Lung microvascular endothelial cell (primary cell): ENCODE measurements around the gene NANOS2. TPM values are rescaled to one million over a fixed set of nuclear protein-coding genes. Genes with fewer than 3 reads are reported as not detected.
A peak's percentile ranks its signal among the peaks of the same experiment; 100 is the strongest.

Source experiments
- DNase-seq, 2 donors: peaks; one replicate each; pipeline versions ENCODE4 v3.0.0 to v3.0.0-alpha.2; 2010; ENCODE audit warnings: low read depth in 2 of 2
- total RNA-seq: library from RNA; depleted of rRNA; stranded (reverse); fragments of >200 nt; gene quantifications from 2 replicates; pipeline ENCODE4 v1.2.1, GENCODE V29; 2014

Gene NANOS2
- total RNA-seq, 1 donor from 2014 or later, result not detected

DNA sequence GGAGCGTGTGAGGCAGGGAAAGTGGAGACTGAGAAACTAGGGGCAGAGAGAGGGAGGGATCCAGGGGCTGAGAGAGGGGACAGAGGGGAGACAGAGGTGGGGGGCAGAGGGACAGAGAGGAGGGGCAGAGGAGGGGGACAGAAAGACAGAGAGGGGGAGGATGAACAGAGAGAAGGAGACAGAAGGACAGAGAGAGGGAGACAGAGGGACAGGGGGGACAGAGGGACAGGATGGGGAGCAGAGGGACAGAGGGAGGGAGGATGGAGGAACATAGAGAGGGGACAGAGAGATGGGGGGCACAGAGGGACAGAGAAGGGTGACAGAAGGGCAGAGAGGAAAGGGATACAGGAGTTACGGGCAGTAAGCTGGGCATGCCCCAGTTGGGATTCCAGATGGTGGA lies 14.7 kb upstream of the NANOS2 start:
- no peak for DNase-seq

DNA sequence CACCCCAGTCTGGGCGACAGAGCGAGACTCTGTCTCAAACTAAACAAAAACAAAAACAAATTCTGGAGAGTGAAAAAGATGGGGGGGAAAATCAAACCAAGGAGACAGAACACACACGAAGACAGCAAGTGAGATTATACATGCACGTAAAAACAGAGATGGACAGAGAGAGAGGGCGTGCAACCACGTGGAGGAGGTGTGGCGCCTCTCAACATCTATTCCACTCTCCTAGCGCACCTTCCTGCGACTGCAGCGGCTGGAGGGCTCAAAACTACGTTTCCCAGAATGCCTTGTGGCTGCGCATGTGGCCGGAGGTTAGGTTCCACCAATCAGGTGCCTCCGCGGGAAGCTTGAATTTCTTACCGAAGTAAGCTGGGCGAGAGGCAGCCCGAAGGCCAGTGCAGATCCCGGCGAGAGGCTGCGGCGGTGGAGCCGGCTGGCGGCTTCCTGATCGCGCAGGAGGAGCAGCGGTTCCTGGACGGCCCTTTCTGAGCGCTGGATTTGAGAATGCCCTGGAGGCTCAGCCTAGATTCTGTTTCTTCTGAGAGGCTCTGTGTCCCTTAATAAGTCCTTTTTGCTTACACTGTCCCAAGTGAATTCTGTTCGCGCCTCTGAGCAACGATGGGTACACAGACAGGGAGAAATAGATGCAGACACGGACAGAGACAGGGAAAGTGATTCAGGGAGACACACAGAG lies 13.1 kb upstream of the NANOS2 start:
- peak; percentile 91 to 95 for DNase-seq

DNA sequence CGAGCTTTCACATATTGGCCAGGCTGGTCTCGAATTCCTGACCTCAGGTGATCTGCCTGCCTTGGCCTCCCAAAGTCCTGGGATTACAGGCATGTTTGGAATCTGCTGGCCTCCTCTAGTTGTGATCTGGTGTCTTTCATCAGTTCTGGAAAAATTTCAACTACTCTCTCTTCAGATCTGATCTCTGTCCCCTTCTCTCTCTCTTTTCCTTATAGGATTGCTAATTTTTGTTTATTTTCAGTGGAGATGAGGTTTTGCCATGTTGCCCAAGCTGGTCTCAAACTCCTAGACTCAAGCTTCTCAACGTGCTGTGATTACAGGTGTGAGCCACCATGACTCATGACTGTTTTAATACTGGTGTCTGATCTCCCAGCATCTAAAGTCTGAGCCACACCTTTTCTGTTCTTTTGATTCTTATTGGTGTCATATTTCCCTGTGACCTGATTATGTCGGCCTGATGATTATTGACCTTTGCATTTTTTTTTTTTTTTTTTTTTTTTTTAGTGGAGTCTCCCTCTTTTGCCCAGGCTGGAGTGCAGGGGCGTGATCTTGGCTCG lies 10.4 kb upstream of the NANOS2 start:
- no peak for DNase-seq

DNA sequence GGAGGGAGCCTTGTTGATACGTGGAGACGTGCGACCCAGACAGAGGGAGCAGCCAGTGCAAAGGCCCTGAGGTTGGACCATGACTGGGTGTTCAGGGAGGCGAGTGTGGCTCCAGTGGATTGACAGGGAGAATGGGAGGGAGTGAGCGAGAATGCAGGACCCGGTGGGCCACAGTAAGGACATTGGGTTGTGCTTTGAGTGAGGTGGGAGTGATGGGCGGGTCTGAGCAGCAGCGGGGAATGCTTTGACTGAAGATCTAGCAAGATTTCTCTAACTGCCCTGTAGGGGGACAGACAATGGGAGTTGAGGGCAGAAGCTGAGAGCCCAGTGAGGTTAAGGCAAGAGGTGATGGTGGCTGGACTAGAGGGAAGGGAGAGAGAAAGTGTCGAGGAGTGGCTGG lies 7.7 kb upstream of the NANOS2 start:
- DNase-seq, result peak in 1 of 2 donors; percentile 30

DNA sequence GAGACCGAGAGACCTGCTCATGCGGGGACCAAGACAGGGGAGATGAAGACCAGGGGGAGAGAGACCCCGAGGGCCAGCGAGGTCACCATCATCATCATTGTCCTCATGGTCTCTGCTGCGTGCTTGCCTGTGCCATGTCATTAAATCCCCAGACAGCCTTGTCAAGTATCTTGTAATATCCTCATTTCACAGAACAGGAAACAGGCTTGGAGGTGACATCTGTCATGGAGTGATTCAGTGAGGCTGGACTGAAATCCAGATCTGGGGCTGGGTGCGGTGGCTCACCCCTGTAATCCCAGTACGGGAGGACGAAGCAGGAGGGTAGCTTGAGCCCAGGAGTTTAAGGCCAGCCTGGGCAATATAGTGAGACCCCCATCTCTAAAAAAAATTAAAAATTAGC lies 5.9 kb upstream of the NANOS2 start:
- peak in 1 of 2 donors; percentile 15 for DNase-seq

DNA sequence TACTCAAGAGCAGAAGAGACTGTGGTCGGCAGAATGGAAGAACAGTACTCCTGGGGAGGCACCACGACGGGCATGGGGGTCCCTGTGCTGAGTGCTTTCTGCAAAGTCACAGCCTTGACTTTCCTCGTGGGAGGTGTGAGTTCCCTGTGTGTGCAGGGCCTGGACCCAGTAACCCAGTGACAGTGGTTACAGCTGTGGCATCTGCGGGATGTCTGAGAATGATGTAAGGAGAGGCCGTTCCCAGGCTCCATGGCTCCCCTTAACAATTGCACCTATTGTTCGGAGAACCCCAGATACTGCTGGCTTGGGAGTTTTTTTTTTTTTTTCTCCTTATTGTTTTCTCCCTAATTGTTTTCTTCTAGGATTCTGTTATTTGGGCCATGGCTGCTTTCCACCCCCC lies 5.1 kb upstream of the NANOS2 start:
- DNase-seq, result no peak

DNA sequence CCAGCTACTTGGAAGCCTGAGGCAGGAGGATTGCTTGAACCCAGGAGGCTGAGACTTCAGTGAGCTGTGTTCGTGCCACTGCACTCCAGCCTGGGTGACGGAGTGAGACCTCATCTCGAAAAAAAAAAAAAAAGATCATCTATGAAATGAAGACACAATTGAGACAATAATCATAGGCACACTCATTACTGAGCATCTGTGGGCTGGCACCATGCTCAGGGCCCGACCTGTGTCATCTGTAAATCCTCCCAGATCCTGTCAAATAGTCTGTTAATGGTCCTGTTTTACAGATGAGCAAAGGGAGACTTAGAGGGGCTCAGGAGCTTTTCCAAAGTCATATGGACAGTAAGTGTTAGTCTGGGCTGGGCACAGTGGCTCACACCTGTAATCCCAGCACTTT lies 4.1 kb upstream of the NANOS2 start:
- DNase-seq, result no peak

DNA sequence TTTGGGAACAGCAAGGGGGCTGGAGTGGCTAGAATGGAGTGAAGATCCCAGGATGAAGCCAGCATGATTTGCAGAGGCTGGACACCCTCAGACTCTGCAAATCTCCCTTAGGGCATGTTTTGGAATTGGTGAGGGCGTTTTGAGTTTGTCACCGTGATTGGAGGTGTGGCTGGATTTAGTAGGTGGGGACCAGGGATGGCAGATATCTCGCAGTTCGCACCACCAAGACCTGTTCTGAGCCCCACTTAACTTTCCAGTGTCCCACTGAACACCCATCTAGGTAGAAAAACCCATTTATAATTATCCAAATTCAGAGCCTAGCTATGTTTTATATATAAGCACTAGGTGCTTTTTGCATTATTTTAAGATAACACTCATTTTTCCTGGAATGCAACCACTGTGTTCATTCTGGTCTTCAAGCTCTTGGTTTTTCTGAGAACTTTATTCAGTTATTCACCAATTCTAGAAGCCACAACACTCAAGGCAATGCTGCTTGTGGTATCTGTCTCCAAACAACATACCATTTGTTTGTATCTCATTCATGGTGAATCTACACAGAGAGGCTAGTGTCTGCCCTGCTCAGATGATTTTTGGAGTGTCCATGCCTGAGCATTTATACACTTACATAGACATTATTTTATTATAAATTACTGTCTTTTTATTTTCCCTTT lies 3.0 kb upstream of the NANOS2 start:
- DNase-seq, result no peak

DNA sequence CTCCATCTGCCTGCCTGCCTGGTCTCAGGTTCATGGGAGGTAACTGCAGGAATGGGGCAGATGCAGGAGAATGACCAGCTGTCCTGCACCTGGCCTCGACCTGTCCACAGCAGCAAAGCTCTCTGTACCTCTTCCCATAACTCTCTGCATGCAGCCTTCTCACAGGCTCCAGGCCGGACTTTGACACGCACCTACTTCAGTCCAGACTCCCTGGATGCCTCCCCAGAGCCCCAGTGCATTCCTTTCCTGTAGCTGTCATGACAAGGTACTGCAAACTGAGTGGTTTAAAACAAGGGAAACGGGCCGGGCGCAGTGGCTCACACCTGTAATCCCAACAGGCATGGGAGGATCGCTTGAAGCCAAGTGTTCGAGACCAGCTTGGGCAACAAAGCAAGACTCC lies 3.3 kb downstream of the NANOS2 start:
- DNase-seq, result no peak

DNA sequence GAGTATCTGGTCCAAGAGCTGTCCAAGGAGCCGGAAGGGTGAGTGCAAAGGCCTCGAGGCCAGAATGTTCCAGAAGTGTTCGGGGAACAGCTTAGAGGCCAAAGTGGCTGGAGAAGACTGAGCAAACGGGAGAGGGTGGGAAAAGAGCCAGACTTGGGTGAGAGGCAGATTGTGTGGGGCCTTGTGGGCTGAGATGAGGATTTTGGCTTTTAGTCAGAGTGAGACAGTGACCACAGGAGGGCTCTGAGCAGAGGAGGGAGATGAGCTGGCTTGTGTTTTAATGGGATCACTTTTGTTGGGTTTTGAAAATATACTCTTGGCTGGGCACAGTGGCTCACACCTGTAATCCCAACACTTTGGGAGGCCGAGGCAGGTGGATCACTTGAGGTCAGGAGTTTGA lies 5.6 kb downstream of the NANOS2 start:
- DNase-seq, result peak in 1 of 2 donors; percentile 20

DNA sequence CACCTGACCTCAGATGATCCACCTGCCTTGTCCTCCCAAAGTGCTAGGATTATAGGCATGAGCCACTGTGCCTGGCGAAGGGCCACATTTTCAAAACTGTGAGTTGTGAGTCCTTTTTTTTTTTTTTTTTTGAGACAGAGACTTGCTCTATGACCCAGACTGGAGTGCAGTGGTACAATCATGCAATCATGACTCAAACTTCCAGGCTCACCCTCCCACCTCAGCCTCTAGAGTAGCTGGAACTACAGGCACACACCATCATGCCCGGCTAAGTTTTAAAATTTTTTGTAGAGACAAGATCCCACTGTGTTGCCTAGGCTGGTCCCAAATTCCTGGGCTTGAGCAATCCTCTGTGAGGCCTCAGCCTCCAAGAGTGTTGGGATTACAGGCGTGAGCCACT lies 8.4 kb downstream of the NANOS2 start:
- peak in 1 of 2 donors; percentile 21 for DNase-seq

DNA sequence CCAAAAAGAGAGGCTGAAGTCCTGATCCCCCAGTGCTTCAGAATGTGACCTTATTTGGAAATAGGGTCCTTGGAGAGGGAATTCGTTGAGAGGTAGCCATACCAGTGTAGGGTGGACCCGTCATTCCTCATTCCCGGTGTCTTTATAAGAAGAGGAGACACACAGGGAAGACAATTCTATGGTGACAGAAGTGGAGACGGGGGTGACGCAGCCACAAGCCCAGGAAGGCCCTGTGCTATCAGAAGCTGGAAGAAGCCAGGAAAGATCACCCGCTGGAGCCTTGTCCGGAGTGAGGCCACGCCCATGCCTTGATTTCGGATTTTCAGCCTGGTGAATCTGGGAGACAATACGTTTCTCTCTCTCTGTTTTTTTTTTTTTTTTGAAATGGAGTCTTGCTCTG lies 9.6 kb downstream of the NANOS2 start:
- DNase-seq, result no peak

DNA sequence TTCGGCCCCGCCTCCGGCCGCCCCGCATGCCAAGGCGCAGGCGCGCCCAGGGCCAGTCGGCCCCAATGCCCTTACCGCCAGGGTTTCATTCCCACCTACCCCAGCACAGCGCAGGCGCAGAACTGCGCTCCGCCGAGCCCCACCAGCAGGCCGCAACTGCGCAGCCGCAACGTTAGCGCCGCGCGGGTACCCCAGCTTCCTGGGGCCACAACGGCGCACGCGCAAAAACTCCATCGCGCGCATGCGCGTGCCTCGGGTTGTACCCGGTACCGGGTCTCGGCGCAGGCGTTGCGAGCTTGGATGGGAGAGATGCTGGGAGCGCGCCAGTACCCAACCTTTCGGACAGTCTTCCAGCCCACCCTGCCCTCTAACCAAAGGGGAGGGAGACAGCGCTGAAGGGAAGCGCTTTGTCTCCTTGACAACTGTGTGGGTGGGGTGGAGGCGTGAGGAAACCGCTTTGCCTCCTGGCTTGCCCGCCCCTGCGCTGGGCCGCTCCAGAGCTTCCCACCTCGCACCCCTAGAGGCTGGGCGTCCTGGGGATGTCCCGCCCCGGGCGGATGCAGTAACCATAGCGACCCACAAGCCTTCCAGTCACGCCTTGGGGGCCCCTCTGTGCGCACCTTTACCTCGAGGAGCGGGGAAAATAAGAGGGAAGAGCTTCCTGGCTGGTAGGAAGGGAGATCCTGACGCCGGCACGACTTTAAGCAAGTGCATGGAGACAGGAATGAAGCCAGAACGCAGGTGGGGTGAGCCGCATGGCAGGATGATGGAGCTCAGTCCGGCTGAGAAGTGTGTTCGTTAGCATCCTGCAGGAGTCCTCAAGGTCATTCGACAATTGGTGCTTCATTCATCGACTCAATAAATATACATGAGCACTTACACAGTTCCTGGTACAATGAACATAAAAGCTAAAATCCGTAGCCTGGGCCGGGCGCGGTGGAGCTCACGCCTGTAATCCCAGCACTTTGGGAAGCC lies 11.6 kb downstream of the NANOS2 start:
- peak; percentile 97 to 99 for DNase-seq

DNA sequence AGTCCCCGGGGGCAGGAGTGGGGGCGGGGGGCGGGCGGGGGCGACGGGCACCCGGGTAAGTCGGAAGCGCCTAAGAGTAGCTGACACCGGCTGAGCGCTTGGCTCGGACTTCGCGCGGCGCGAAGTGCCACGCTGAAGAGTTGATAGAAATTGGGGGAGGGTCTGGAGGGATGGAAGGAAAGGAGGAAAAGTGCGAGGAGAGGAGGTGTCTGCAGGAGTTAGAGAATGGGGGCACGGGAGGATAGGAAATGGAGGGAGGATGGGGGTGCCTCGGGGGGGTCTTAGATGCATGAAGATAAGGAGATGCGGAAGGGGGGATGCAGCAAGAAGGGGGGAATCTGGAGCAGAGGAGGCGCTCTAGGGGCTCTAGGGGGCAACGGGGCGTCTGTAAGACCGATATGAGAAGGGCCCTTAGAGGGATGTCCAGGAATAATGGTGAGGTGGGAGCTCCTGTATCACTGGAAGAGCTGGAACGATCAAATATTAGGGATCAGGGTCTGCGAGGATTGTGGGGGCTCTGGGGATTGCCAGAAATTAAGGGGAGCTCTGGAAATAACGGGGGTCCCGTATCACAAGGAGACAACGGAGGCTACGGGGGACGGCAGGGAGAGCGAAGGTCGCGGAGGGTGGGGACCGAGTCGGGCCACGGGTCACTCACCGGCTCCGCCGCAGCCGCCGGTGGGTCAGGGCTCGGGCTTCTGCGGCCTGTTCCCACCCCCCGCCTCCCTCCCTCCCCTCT lies 12.5 kb downstream of the NANOS2 start, which contains the start of gene MYPOP:
MYPOP (minus strand) TSS at position 702 of the 739 bp plus-strand sequence. CDS start 840 bp downstream, outside the sequence.
- peak in 1 of 2 donors; percentile 16 for DNase-seq

DNA sequence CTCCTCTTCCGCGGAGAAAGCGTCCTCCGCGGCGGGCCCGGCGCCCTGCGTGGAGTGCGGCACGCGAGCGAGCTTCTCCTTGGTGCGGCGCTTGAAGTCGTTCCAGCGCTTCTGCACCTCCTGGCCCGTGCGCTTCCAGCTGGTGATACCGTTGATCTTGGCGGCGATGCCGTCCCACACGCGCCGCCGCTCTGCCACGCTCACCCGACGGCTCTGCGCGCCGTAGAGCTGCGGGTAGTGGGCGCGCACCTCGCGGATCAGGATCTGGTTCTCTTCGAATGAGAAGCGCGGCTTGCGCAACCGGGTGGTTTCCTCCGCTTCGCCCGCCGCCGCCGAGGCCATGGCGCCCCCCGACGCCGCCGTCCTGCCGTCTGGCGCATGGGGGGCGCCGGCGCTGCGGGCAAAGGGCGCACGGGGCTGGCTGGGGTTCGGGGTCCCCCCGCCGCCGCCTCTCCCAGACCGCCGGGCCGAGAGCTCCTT lies 13.1 kb downstream of the NANOS2 start:
- peak; percentile 42 to 61 for DNase-seq

DNA sequence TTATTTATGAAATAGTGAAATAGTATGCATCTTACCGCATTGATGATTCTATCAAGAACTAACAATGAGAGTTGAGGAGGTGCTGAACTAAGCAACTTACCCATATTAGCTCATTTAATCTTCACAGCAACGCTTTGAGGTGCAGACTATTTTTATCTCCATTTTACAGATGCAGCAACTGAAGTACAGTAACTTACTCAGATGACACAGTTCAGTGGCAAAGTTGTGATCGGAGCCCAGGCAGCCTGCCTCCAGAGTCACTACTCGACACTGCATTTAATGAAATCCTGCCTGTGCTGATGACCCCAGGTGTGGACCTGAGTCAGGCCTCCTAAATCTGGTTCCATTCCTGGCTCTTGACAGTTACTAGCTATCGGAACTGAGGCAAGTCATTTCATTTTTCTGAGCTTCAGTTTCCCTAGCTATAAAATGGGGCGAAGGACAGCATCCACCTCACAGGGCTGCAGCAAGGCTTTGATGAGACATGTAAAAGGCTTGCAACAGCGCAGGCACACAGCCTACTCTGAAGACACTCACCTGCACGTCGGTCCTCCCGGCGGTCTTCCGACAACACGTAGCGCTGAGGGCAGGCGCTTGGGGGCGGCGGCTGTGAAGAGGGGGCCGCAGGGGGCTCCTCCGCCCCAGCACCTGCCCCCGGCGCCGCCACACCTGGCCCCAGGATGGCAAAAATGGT lies 13.7 kb downstream of the NANOS2 start:
- DNase-seq, result no peak

DNA sequence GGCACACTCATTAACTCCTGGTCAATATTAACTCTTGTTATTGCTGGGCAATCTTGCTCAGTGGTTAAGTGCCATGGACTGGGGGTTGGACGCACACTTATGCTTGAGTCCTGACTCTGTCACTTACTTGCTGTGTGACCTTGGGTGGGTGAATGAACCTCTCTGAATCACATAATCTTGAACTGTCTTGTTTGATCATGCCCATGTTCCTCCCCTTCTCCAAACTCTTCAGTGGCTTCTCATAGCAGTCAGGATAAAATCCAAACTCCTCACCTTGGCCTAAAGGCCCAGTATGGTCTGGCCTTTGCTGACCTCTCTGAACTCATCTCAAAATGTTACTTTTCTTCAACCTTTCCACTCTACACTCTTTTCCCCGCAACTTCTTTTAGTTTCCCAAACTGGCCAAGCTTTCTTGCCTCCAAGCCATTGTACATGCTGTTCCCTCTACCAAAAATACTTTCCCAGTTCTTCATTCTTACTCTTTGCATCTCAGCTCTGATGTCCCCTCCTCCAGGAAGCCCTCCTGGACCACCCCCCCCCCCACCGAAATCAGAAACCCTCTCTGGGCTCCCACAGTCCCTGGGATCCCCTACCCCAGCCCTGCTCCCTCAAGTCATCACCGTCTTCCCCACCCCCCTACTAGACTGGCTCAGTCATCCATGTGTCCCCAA lies 14.5 kb downstream of the NANOS2 start:
- no peak for DNase-seq

DNA sequence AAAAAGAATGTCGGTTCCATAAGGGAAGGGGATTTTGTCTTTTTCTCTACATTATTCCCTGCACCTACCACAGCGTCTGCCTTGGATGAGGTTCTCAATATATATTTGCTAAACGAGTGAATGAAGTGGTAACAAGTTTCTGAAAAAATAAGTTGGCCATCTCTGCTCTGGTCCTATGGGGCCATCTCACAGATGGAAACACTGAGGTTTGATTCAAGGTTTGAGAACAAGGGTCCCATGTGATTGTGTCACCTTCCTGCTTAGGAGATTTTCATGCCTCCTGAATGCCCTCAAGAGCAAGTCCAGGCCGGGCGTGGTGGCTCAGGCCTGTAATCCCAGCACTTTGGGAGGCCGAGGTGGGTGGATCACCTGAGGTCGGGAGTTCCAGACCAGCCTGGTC lies 15.3 kb downstream of the NANOS2 start:
- no peak for DNase-seq

DNA sequence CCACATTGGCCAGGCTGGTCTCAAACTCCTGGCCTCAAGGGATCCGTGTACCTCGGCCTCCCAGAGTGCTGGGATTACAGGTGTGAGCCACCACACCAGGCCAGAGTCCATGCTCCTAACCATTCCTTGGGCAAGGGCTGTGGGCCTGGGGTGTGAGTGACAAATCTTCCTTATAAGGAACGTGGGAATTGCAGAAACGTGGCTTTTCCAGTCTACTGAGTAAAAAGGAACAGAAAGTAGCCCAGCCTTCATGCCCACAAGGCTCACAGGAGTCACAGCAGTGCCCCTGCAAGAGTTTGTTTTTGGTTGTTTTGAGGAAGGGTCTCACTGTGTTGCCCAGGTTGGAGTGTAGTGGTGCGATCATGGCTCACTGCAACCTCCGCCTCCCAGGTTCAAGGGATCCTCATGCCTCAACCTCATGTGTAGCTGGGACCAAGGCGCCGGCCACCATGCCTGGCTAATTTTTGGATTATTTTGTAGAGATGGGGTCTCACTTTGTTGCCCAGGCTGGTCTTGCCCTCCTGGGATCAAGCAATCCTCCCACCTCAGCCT lies 17.2 kb downstream of the NANOS2 start:
- DNase-seq, result no peak
